Prostate gland (tissue), 2 donors: ENCODE data around the gene MGAT5. TPM values are rescaled to one million over a fixed set of nuclear protein-coding genes. Genes with fewer than 3 reads are reported as not detected.

Experiments
- DNase-seq: peaks from one replicate; pipeline ENCODE4 v3.0.0-alpha.2; 2019; ENCODE audit warnings: low spot score
- H3K27ac ChIP-seq, 2 donors: fragments of 200-600 bp; sonication (generic); 2 replicates each; pipeline ENCODE4 v1.5.1; 2017 to 2019
- H3K27me3 ChIP-seq: fragments of 200-600 bp; sonication (generic); replicated peaks from 2 replicates; pipeline ENCODE4 v1.5.1; 2019; ENCODE audit not compliant: insufficient read depth
- H3K36me3 ChIP-seq, 2 donors: fragments of 200-600 bp; sonication (generic); 1 replicate in 1 of 2; 2 replicates in 1 of 2; pipeline versions ENCODE4 v1.5.1 to v1.8.1; 2017 to 2019
- H3K4me1 ChIP-seq: fragments of 200-600 bp; sonication (generic); replicated peaks from 2 replicates; pipeline ENCODE4 v1.5.1; 2019
- H3K4me3 ChIP-seq, 2 donors: fragments of 200-600 bp; sonication (generic); 2 replicates each; pipeline ENCODE4 v1.5.1; 2017 to 2019
- H3K9me3 ChIP-seq: fragments of 200-600 bp; sonication (generic); 2 replicates; pipeline ENCODE4 v1.5.1; 2017
- CTCF ChIP-seq, 4 experiments: fragments of 200-600 bp in 2 of 4; fragments of 450-650 bp in 2 of 4; sonication (generic) in 2 of 4; IDR thresholded peaks; 1 replicate in 3 of 4; 2 replicates in 1 of 4; pipeline ENCODE4 v1.5.1; 2016 to 2019; ENCODE audit warnings: antibody characterized with exemption in 4 of 4, mild to moderate bottlenecking in 2 of 4, moderate library complexity in 2 of 4
- POLR2A ChIP-seq: fragments of 450-650 bp; IDR thresholded peaks from one replicate; pipeline ENCODE4 v1.6.1; 2016; ENCODE audit warnings: antibody characterized with exemption, mild to moderate bottlenecking
- POLR2AphosphoS5 ChIP-seq: sonication (generic); formaldehyde crosslinking; IDR thresholded peaks from one replicate; pipeline ENCODE4 v1.6.1; 2017; ENCODE audit warnings: antibody characterized with exemption
- WGBS: methylation state at CpG from one replicate; pipeline ENCODE4 v1.1.5; 2018; 5-methylcytosine and 5-hydroxymethylcytosine counted together
- intact Hi-C: fragments of 100-400 bp; cut with DNase I; formaldehyde crosslinking; loops from one replicate; pipeline ENCODE4 v1.14.2; 2022
- total RNA-seq, 2 donors: library from RNA; depleted of rRNA; stranded (reverse); fragments of >200 nt; gene quantifications; one replicate each; pipeline ENCODE4 v1.1.0, GENCODE V29; 2016

The MGAT5 gene
- total RNA-seq, 2 donors from 2014 or later = 20.1 to 83.2 TPM

GRCh38 chr2:134235510-134236144, 18.2 kb upstream of the MGAT5 start:
- intact Hi-C loops = no loop called here
- 74% methylated on average over 4 of the region's 4 CpGs for WGBS
- H3K9me3 ChIP-seq = no peaks in the 10 kb centered on the region
- no peaks in the 10 kb centered on the region for H3K4me1 ChIP-seq
- H3K36me3 ChIP-seq = no peaks in the 10 kb centered on the region
- TF ChIP-seq POLR2AphosphoS5 = no peak
- no peak for TF ChIP-seq POLR2A
- TF ChIP-seq CTCF (IDR thresholded peaks at IDR 0.05) = no peak
- H3K27ac ChIP-seq = no peak overlapping the region
- H3K27me3 ChIP-seq = no peaks in the 10 kb centered on the region
- no peak for DNase-seq
- no peak overlapping the region for H3K4me3 ChIP-seq

- Histone ChIP-seq H3K4me3 (no peak overlapping the region), H3K9me3 (no peaks in the 10 kb centered on the region), H3K4me1 (no peaks in the 10 kb centered on the region), H3K27ac (no peak overlapping the region), H3K27me3 (no peaks in the 10 kb centered on the region), H3K36me3 (no peaks in the 10 kb centered on the region)
- DNase-seq = no peak
- intact Hi-C loops = no loop called here
- TF ChIP-seq CTCF (IDR thresholded peaks at IDR 0.05) = no peak
- no peak for TF ChIP-seq POLR2AphosphoS5
- TF ChIP-seq POLR2A = no peak
- WGBS = 59% methylated on average over 3 of the region's 3 CpGs
Observed at GRCh38 chr2:134238371-134238770, 15.5 kb upstream of the MGAT5 start.

GRCh38 chr2:134240061-134240460, 13.8 kb upstream of the MGAT5 start:
- Histone ChIP-seq H3K4me3 (no peak overlapping the region), H3K36me3 (no peaks in the 10 kb centered on the region), H3K4me1 (no peaks in the 10 kb centered on the region), H3K9me3 (no peaks in the 10 kb centered on the region), H3K27me3 (no peaks in the 10 kb centered on the region), H3K27ac (no peak overlapping the region)
- TF ChIP-seq CTCF (IDR thresholded peaks at IDR 0.05) (no peak), POLR2AphosphoS5 (no peak), POLR2A (no peak)
- intact Hi-C loops = no loop called here
- DNase-seq = no peak
- 95% methylated on average over 2 of the region's 2 CpGs for WGBS

- intact Hi-C loops = no loop called here
- no peak for DNase-seq
- Histone ChIP-seq H3K4me3 (no peak overlapping the region), H3K9me3 (no peaks in the 10 kb centered on the region), H3K36me3 (no peaks in the 10 kb centered on the region), H3K27ac (no peak overlapping the region), H3K27me3 (no peaks in the 10 kb centered on the region), H3K4me1 (no peaks in the 10 kb centered on the region)
- TF ChIP-seq POLR2A = no peak
- no peak for TF ChIP-seq POLR2AphosphoS5
- no peak for TF ChIP-seq CTCF (IDR thresholded peaks at IDR 0.05)
- 98% methylated on average over 2 of the region's 2 CpGs for WGBS
Observed at GRCh38 chr2:134241911-134242310, 12.0 kb upstream of the MGAT5 start.

- WGBS = 71% methylated on average over 1 of the region's 1 CpG
- intact Hi-C loops = no loop called here
Observed at GRCh38 chr2:134243244-134243643, 10.6 kb upstream of the MGAT5 start.

More at GRCh38 chr2:134243244-134243643, 10.6 kb upstream of the MGAT5 start:
- Histone ChIP-seq H3K9me3 (no peaks in the 10 kb centered on the region), H3K27ac (no peak overlapping the region), H3K36me3 (no peaks in the 10 kb centered on the region), H3K27me3 (no peaks in the 10 kb centered on the region), H3K4me1 (no peaks in the 10 kb centered on the region), H3K4me3 (no peak overlapping the region)
- no peak for DNase-seq
- no peak for TF ChIP-seq CTCF (IDR thresholded peaks at IDR 0.05)
- TF ChIP-seq POLR2AphosphoS5 = no peak
- TF ChIP-seq POLR2A = no peak
